HEK293T (cell line): ENCODE data around the gene SULT1A1.
"Not testable (repeated sequence)": the region's sequence is repeated elsewhere in the genome, so short reads cannot be mapped to it uniquely, and the experiment has no call there.

ENCODE experiments used
- CTCF ChIA-PET: fragments of 350-600 bp; formaldehyde crosslinking; extraction: SDS; loops from one replicate; lab custom pipeline; 2021; ENCODE audit warnings: antibody characterized with exemption, inconsistent platforms; lab: Yijun Ruan, JAX
- POLR2A ChIA-PET: fragments of 350-600 bp; formaldehyde crosslinking; extraction: SDS; loops from one replicate; lab custom pipeline; 2020; ENCODE audit warnings: antibody characterized with exemption, inconsistent platforms; lab: Yijun Ruan, JAX
- DNase-seq: peaks from one replicate; pipeline ENCODE4 v3.0.0; 2012; ENCODE audit warnings: mixed read lengths; ENCODE audit errors: extremely low spot score
- ARNT ChIP-seq: fragments of 450-650 bp; IDR thresholded peaks from 2 replicates; pipeline ENCODE4 v1.6.1; 2017; ENCODE audit warnings: mild to moderate bottlenecking
- BHLHE40 ChIP-seq: fragments of 450-650 bp; IDR thresholded peaks from 2 replicates; pipeline ENCODE4 v1.6.1; 2016; ENCODE audit warnings: mild to moderate bottlenecking, moderate library complexity, borderline replicate concordance
- CTBP1 ChIP-seq: fragments of 450-650 bp; IDR thresholded peaks from 2 replicates; pipeline ENCODE4 v1.6.1; 2016; ENCODE audit warnings: borderline replicate concordance
- ELF4 ChIP-seq: fragments of 450-650 bp; IDR thresholded peaks from 2 replicates; pipeline ENCODE4 v1.6.1; 2017; ENCODE audit warnings: antibody characterized with exemption
- FOXA1 ChIP-seq: fragments of 450-650 bp; IDR thresholded peaks from 2 replicates; pipeline ENCODE4 v1.6.1; 2016; ENCODE audit warnings: mild to moderate bottlenecking
- FOXK2 ChIP-seq: fragments of 450-650 bp; IDR thresholded peaks from 2 replicates; pipeline ENCODE4 v1.6.1; 2016; ENCODE audit warnings: mild to moderate bottlenecking
- FOXM1 ChIP-seq: fragments of 450-650 bp; IDR thresholded peaks from 2 replicates; pipeline ENCODE4 v1.6.1; 2017; ENCODE audit warnings: mild to moderate bottlenecking, borderline replicate concordance
- HDGF ChIP-seq: fragments of 450-650 bp; IDR thresholded peaks from 2 replicates; pipeline ENCODE4 v1.6.1; 2017; ENCODE audit warnings: antibody characterized with exemption, borderline replicate concordance
- L3MBTL2 ChIP-seq: fragments of 450-650 bp; conservative IDR thresholded peaks from 2 replicates; pipeline ENCODE4 v1.6.1; 2016; ENCODE audit warnings: mild to moderate bottlenecking
- LEF1 ChIP-seq: fragments of 450-650 bp; IDR thresholded peaks from 2 replicates; pipeline ENCODE4 v1.6.1; 2017; ENCODE audit warnings: mild to moderate bottlenecking, borderline replicate concordance
- NFRKB ChIP-seq: fragments of 450-650 bp; IDR thresholded peaks from 2 replicates; pipeline ENCODE4 v1.6.1; 2016; ENCODE audit warnings: mild to moderate bottlenecking, moderate library complexity
- PKNOX1 ChIP-seq: fragments of 450-650 bp; IDR thresholded peaks from 2 replicates; pipeline ENCODE4 v1.6.1; 2016
- SP1 ChIP-seq: fragments of 450-650 bp; IDR thresholded peaks from 2 replicates; pipeline ENCODE4 v1.6.1; 2017
- SUZ12 ChIP-seq: fragments of 450-650 bp; IDR thresholded peaks from 2 replicates; pipeline ENCODE4 v1.6.1; 2016; ENCODE audit warnings: mild to moderate bottlenecking
- TARDBP ChIP-seq: fragments of 450-650 bp; IDR thresholded peaks from 2 replicates; pipeline ENCODE4 v1.6.1; 2016
- ZNF384 ChIP-seq: fragments of 450-650 bp; IDR thresholded peaks from 2 replicates; pipeline ENCODE4 v1.6.1; 2016

SULT1A1 gene

GRCh38 chr16:28567292-28567691 is 42.6 kb downstream of the SULT1A1 start:
- CTCF ChIA-PET: no interaction called here
- POLR2A ChIA-PET: no interaction called here
- no peak for DNase-seq
- no peak for TF ChIP-seq SUZ12
- TF ChIP-seq HDGF: no peak
- no peak for TF ChIP-seq SP1
- no peak for TF ChIP-seq LEF1
- no peak for TF ChIP-seq PKNOX1
- no peak for TF ChIP-seq ELF4
- no peak for TF ChIP-seq BHLHE40
- TF ChIP-seq ZNF384: no peak
- TF ChIP-seq ARNT: no peak
- no peak for TF ChIP-seq NFRKB
- no peak for TF ChIP-seq FOXM1
- TF ChIP-seq CTBP1: no peak
- no peak for TF ChIP-seq FOXA1
- no peak for TF ChIP-seq L3MBTL2
- TF ChIP-seq FOXK2: no peak
- TF ChIP-seq TARDBP: no peak

GRCh38 chr16:28566233-28566925 is 43.5 kb downstream of the SULT1A1 start:
- CTCF ChIA-PET, POLR2A ChIA-PET, DNase-seq: not testable (repeated sequence)

GRCh38 chr16:28563218-28563617 is 46.6 kb downstream of the SULT1A1 start:
- POLR2A ChIA-PET: no interaction called here
- CTCF ChIA-PET: no interaction called here
- TF ChIP-seq ARNT (no peak), CTBP1 (no peak)
- no peak for DNase-seq

GRCh38 chr16:28562199-28562598 is 47.6 kb downstream of the SULT1A1 start:
- no peak for DNase-seq
- ChIA-PET POLR2A (no interaction called here), CTCF (no interaction called here)
- TF ChIP-seq LEF1 (no peak), BHLHE40 (no peak), SP1 (no peak), CTBP1 (no peak), PKNOX1 (no peak), SUZ12 (no peak), L3MBTL2 (no peak), NFRKB (no peak), ELF4 (no peak), FOXA1 (no peak), TARDBP (no peak), FOXK2 (no peak), FOXM1 (no peak), ARNT (no peak), HDGF (no peak), ZNF384 (no peak)

- CTCF ChIA-PET: no interaction called here
- DNase-seq: no peak
- TF ChIP-seq SP1 (no peak), PKNOX1 (no peak), FOXK2 (no peak), ELF4 (no peak), CTBP1 (no peak), SUZ12 (no peak), HDGF (no peak), L3MBTL2 (no peak), NFRKB (no peak)
These were observed 48.2 kb downstream of the SULT1A1 start for GRCh38 chr16:28561557-28562187.

GRCh38 chr16:28558456-28558855 is 51.4 kb downstream of the SULT1A1 start:
- ChIA-PET POLR2A (no interaction called here), CTCF (no interaction called here)
- no peak for DNase-seq
- TF ChIP-seq FOXA1 (no peak), SP1 (no peak), CTBP1 (no peak)

More at GRCh38 chr16:28561557-28562187, 48.2 kb downstream of the SULT1A1 start:
- POLR2A ChIA-PET: no interaction called here

GRCh38 chr16:28556914-28557320 is 52.9 kb downstream of the SULT1A1 start:
- DNase-seq: no peak
- POLR2A ChIA-PET: no interaction called here
- CTCF ChIA-PET: no interaction called here
- TF ChIP-seq BHLHE40 (no peak), ZNF384 (no peak)
